KOPT-K1 (cell line): ENCODE results near the gene THRB.
"Not testable (repeated sequence)": the region's sequence is repeated elsewhere in the genome, so short reads cannot be mapped to it uniquely, and the experiment has no call there.

Experiments used
- H3K27ac ChIP-seq: fragments of 200-600 bp; sonication (generic); 2 replicates; pipeline ENCODE4 v1.5.1; 2016; ENCODE audit warnings: antibody characterized with exemption, mild to moderate bottlenecking, low read depth, low read length; ENCODE audit not compliant: poor library complexity, severe bottlenecking
- H3K36me3 ChIP-seq: fragments of 200-600 bp; sonication (generic); 2 replicates; pipeline ENCODE4 v1.5.1; 2017; ENCODE audit warnings: antibody characterized with exemption, mild to moderate bottlenecking, low read length, moderate library complexity; ENCODE audit not compliant: insufficient read depth
- H3K9me3 ChIP-seq: fragments of 200-600 bp; sonication (generic); 2 replicates; pipeline ENCODE4 v1.5.1; 2017; ENCODE audit warnings: antibody characterized with exemption, low read length, mild to moderate bottlenecking; ENCODE audit not compliant: insufficient read depth, poor library complexity, severe bottlenecking

THRB gene

GRCh38 chr3:24100696-24101402 is 393.8 kb downstream of the THRB start:
- Histone ChIP-seq H3K27ac (no peak overlapping the region), H3K36me3 (no peaks in the 10 kb centered on the region), H3K9me3 (no peaks in the 10 kb centered on the region)

- Histone ChIP-seq H3K27ac (no peak overlapping the region), H3K9me3 (no peaks in the 10 kb centered on the region), H3K36me3 (no peaks in the 10 kb centered on the region)
Measured at GRCh38 chr3:24096695-24097290, 397.9 kb downstream of the THRB start.

- no peaks in the 10 kb centered on the region for H3K9me3 ChIP-seq
- H3K36me3 ChIP-seq: no peaks in the 10 kb centered on the region
- H3K27ac ChIP-seq: no peak overlapping the region
Measured at GRCh38 chr3:24096271-24096670, 398.4 kb downstream of the THRB start.

- H3K36me3 ChIP-seq: not testable (repeated sequence)
Measured at GRCh38 chr3:24094818-24095217, 399.8 kb downstream of the THRB start.

GRCh38 chr3:24088782-24089181 is 405.9 kb downstream of the THRB start:
- no peaks in the 10 kb centered on the region for H3K9me3 ChIP-seq

More at GRCh38 chr3:24094818-24095217, 399.8 kb downstream of the THRB start:
- not testable (repeated sequence) for H3K27ac ChIP-seq, H3K9me3 ChIP-seq

GRCh38 chr3:24087469-24087868 is 407.2 kb downstream of the THRB start:
- no peak overlapping the region for H3K27ac ChIP-seq
- no peaks in the 10 kb centered on the region for H3K36me3 ChIP-seq
- H3K9me3 ChIP-seq: no peaks in the 10 kb centered on the region

More at GRCh38 chr3:24088782-24089181, 405.9 kb downstream of the THRB start:
- no peaks in the 10 kb centered on the region for H3K36me3 ChIP-seq
- H3K27ac ChIP-seq: no peak overlapping the region

- no peak overlapping the region for H3K27ac ChIP-seq
- H3K9me3 ChIP-seq: no peaks in the 10 kb centered on the region
- no peaks in the 10 kb centered on the region for H3K36me3 ChIP-seq
Measured at GRCh38 chr3:24086617-24087404, 407.8 kb downstream of the THRB start.

- no peak overlapping the region for H3K27ac ChIP-seq
Measured at GRCh38 chr3:24086206-24086605, 408.4 kb downstream of the THRB start.

GRCh38 chr3:24072193-24072592 is 422.5 kb downstream of the THRB start:
- H3K27ac ChIP-seq: no peak overlapping the region
- H3K36me3 ChIP-seq: no peaks in the 10 kb centered on the region
- H3K9me3 ChIP-seq: no peaks in the 10 kb centered on the region

More at GRCh38 chr3:24086206-24086605, 408.4 kb downstream of the THRB start:
- no peaks in the 10 kb centered on the region for H3K9me3 ChIP-seq
- H3K36me3 ChIP-seq: no peaks in the 10 kb centered on the region

GRCh38 chr3:24069045-24069444 is 425.6 kb downstream of the THRB start:
- Histone ChIP-seq H3K27ac (no peak overlapping the region), H3K9me3 (no peaks in the 10 kb centered on the region), H3K36me3 (no peaks in the 10 kb centered on the region)

GRCh38 chr3:24067483-24067882 is 427.2 kb downstream of the THRB start:
- no peak overlapping the region for H3K27ac ChIP-seq
- no peaks in the 10 kb centered on the region for H3K9me3 ChIP-seq
- no peaks in the 10 kb centered on the region for H3K36me3 ChIP-seq
